Endodermal cell (in vitro differentiated cells): Measurements from ENCODE around the gene DNM2. TPM values are rescaled to one million over a fixed set of nuclear protein-coding genes. Genes with fewer than 3 reads are reported as not detected.

Experiments
- DNase-seq: peaks from one replicate; pipeline ENCODE4 v3.0.0-alpha.2; 2017
- H3K27ac ChIP-seq: 2 replicates; pipeline ENCODE4 v1.5.1; 2013; ENCODE audit warnings: mild to moderate bottlenecking, low read depth, low read length, moderate library complexity
- H3K27me3 ChIP-seq: 2 replicates; pipeline ENCODE4 v1.6.1; 2013; ENCODE audit warnings: mild to moderate bottlenecking, low read length, moderate library complexity; ENCODE audit not compliant: insufficient read depth, control insufficient read depth, poor library complexity, severe bottlenecking
- H3K36me3 ChIP-seq: 2 replicates; pipeline ENCODE4 v1.7.0; 2013; ENCODE audit warnings: mild to moderate bottlenecking, low read length, moderate library complexity; ENCODE audit not compliant: control insufficient read depth, insufficient read depth
- H3K4me1 ChIP-seq: one replicate; pipeline ENCODE4 v1.7.0; 2013; ENCODE audit warnings: low read length; ENCODE audit not compliant: control insufficient read depth, insufficient read depth
- H3K4me3 ChIP-seq: 2 replicates; pipeline ENCODE4 v1.5.1; 2013; ENCODE audit warnings: mild to moderate bottlenecking, low read length, moderate library complexity
- H3K9ac ChIP-seq: 2 replicates; pipeline ENCODE4 v1.6.1; 2013; ENCODE audit warnings: mild to moderate bottlenecking, low read length, moderate library complexity; ENCODE audit not compliant: poor library complexity, severe bottlenecking; ENCODE audit errors: extremely low read depth
- H3K9me3 ChIP-seq: 2 replicates; pipeline ENCODE4 v1.6.1; 2013; ENCODE audit warnings: mild to moderate bottlenecking, low read length, moderate library complexity; ENCODE audit not compliant: control insufficient read depth
- H3K27ac Mint-ChIP-seq: 2 replicates; pipeline ENCODE4 v1.8.0; 2020; ENCODE audit warnings: mixed read lengths
- H3K27me3 Mint-ChIP-seq: 2 replicates; pipeline ENCODE4 v1.8.0; 2021; ENCODE audit warnings: mild to moderate bottlenecking, mixed read lengths; ENCODE audit not compliant: insufficient read depth
- H3K36me3 Mint-ChIP-seq: 2 replicates; pipeline ENCODE4 v1.8.0; 2020; ENCODE audit warnings: low read depth, mixed read lengths
- H3K4me1 Mint-ChIP-seq: 2 replicates; pipeline ENCODE4 v1.8.0; 2020; ENCODE audit warnings: mixed read lengths
- H3K4me3 Mint-ChIP-seq: 2 replicates; pipeline ENCODE4 v1.8.0; 2020; ENCODE audit warnings: mild to moderate bottlenecking, moderate library complexity, mixed read lengths
- H3K9me3 Mint-ChIP-seq: 2 replicates; pipeline ENCODE4 v1.8.0; 2020; ENCODE audit warnings: mild to moderate bottlenecking, mixed read lengths
- CTCF ChIP-seq: fragments of 200-600 bp; sonication (generic); conservative IDR thresholded peaks from 2 replicates; pipeline ENCODE4 v1.5.0; 2021; ENCODE audit warnings: antibody characterized with exemption, mild to moderate bottlenecking
- WGBS, 2 experiments: methylation state at CpG; one replicate each; pipeline versions ENCODE4 v1.1.5 to v1.1.7; 2013; ENCODE audit warnings: missing lambda C conversion rate in 2 of 2, mixed read lengths in 1 of 2; ENCODE audit not compliant: insufficient coverage in 1 of 2, insufficient read length in 1 of 2; 5-methylcytosine and 5-hydroxymethylcytosine counted together
- total RNA-seq, 2 donors: library from RNA; stranded (reverse); fragmentation: NEBNext Ultra II Directional in 1 of 2; extraction: Animal tissue kit (Norgen Biotek cat#: 25700) in 1 of 2; gene quantifications; 2 replicates in 1 of 2; 3 replicates in 1 of 2; pipeline ENCODE4 v1.2.1, GENCODE V29; 2021

DNM2 gene
- total RNA-seq, 2 donors from 2014 or later = 118 to 136 TPM

DNA sequence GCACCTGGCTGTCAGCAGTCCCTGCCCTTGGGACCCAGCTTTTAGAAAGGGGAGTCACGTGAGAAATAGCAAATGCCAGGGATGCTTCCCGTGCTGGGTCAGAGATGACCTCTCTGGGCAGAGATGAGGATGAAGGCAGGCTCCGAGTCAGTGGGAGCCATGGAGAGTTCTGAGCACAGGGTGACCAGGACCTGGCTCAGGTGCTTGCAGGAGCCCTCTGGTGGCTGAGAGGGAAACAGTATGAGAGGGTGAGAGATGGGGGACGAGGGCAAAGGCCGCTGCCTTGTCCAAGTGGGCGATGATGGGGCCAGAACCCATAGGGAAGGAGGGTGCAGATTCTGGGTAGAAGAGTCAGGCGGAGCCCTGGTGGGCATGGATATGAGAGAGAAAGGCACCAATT is 102.3 kb downstream of the DNM2 start:
- Histone ChIP-seq H3K4me3 (no peak overlapping the region), H3K9me3 (no peaks in the 10 kb centered on the region), H3K4me1 (no peaks in the 10 kb centered on the region), H3K9ac (no peak overlapping the region), H3K27ac (no peak overlapping the region), H3K27me3 (no peaks in the 10 kb centered on the region), H3K36me3 (peaks cover 23% of the 10 kb centered on the region)
- Mint-ChIP-seq H3K27me3 (no peaks in the 10 kb centered on the region), H3K4me3 (no peak overlapping the region), H3K27ac (no peak overlapping the region), H3K36me3 (peaks cover 44% of the 10 kb centered on the region), H3K9me3 (no peaks in the 10 kb centered on the region), H3K4me1 (no peaks in the 10 kb centered on the region)
- WGBS, 2 experiments = 82 to 96% methylated on average over 7 of the region's 7 CpGs
- peak; percentile 63 for DNase-seq
- peak; percentile 68 for TF ChIP-seq CTCF

DNA sequence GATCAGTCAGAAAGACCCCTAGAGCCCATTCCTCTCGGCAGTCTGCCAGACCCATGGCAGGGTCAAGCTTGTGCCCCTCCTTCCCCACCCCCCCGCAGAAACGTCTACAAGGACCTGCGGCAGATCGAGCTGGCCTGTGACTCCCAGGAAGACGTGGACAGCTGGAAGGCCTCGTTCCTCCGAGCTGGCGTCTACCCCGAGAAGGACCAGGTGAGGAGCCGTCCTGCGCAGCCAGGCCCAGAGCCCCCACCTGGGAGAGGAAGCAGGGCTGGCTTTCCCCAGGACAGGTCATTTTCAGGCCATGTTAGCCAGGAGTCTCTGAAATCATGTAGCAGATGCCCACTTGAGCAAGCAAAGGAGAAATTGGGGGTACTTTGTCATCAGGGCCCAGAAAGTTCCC is 105.8 kb downstream of the DNM2 start:
- no peak overlapping the region for H3K9ac ChIP-seq
- H3K27me3 ChIP-seq = no peaks in the 10 kb centered on the region
- H3K9me3 ChIP-seq = no peaks in the 10 kb centered on the region
- Mint-ChIP-seq H3K4me3 (no peak overlapping the region), H3K4me1 (no peaks in the 10 kb centered on the region), H3K36me3 (peaks cover 62% of the 10 kb centered on the region), H3K27ac (no peak overlapping the region), H3K27me3 (no peaks in the 10 kb centered on the region), H3K9me3 (no peaks in the 10 kb centered on the region)
- no peak for DNase-seq
- no peak for TF ChIP-seq CTCF
- no peaks in the 10 kb centered on the region for H3K4me1 ChIP-seq
- H3K36me3 ChIP-seq = peaks cover 37% of the 10 kb centered on the region
- H3K27ac ChIP-seq = no peak overlapping the region
- no peak overlapping the region for H3K4me3 ChIP-seq
- WGBS, 2 experiments = 97 to 98% methylated on average over 9 to 12 of the region's 12 CpGs

GRCh38 chr19:10826231-10826630 is 108.4 kb downstream of the DNM2 start:
- no peaks in the 10 kb centered on the region for H3K27me3 ChIP-seq
- Mint-ChIP-seq H3K4me1 (no peaks in the 10 kb centered on the region), H3K4me3 (no peak overlapping the region), H3K36me3 (peaks cover 44% of the 10 kb centered on the region), H3K27ac (no peak overlapping the region), H3K9me3 (no peaks in the 10 kb centered on the region), H3K27me3 (no peaks in the 10 kb centered on the region)
- no peaks in the 10 kb centered on the region for H3K9me3 ChIP-seq
- WGBS, 2 experiments = 94 to 95% methylated on average over 7 of the region's 7 CpGs
- no peak for DNase-seq
- H3K27ac ChIP-seq = no peak overlapping the region
- H3K9ac ChIP-seq = no peak overlapping the region
- H3K4me1 ChIP-seq = no peaks in the 10 kb centered on the region
- no peak overlapping the region for H3K4me3 ChIP-seq
- no peak for TF ChIP-seq CTCF
- peaks cover 29% of the 10 kb centered on the region for H3K36me3 ChIP-seq
